Esophagus muscularis mucosa (tissue), 3 donors: Measurements from ENCODE around the gene FAM210B.

Source experiments
- POLR2AphosphoS5 ChIP-seq, 2 donors: sonication (generic); formaldehyde crosslinking; IDR thresholded peaks; one replicate each; pipeline ENCODE4 v1.6.1; 2017; ENCODE audit warnings: antibody characterized with exemption in 2 of 2
- TF ChIP-seq, protein P1 (sequence below), 3 experiments: fragments of 200-600 bp in 2 of 3; fragments of 450-650 bp in 1 of 3; sonication (generic) in 2 of 3; IDR thresholded peaks; one replicate each; pipeline ENCODE4 v1.5.1; 2017 to 2019; ENCODE audit warnings: antibody characterized with exemption in 3 of 3, mild to moderate bottlenecking in 2 of 3, moderate library complexity in 1 of 3

DNA sequence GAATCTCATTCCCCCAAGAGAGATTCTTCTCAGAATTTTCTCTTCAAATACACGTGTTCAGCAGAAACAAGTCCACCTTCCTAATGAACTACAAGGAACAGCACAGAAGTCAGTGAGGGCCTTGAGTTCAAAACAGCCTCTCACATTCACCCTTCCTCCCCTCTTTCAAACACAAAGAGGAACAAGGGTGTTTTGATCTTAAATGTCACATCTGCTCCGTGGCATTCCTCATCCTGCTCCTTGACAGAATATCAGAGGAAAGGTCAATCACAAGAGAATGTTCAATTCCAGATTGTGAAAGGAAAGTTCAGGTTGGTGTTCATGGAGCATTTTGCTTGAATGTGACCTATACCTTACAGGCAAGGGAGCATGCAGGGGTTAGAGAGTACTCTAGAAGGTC lies 35.6 kb upstream of the FAM210B start:
- TF ChIP-seq POLR2AphosphoS5 (IDR thresholded peaks at IDR 0.05), result no peak
- TF ChIP-seq, protein P1, sequence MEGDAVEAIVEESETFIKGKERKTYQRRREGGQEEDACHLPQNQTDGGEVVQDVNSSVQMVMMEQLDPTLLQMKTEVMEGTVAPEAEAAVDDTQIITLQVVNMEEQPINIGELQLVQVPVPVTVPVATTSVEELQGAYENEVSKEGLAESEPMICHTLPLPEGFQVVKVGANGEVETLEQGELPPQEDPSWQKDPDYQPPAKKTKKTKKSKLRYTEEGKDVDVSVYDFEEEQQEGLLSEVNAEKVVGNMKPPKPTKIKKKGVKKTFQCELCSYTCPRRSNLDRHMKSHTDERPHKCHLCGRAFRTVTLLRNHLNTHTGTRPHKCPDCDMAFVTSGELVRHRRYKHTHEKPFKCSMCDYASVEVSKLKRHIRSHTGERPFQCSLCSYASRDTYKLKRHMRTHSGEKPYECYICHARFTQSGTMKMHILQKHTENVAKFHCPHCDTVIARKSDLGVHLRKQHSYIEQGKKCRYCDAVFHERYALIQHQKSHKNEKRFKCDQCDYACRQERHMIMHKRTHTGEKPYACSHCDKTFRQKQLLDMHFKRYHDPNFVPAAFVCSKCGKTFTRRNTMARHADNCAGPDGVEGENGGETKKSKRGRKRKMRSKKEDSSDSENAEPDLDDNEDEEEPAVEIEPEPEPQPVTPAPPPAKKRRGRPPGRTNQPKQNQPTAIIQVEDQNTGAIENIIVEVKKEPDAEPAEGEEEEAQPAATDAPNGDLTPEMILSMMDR (IDR thresholded peaks at IDR 0.05), result no peak
